Measurements from ENCODE around the gene ATP8B4.

GRCh38 chr15:50046159-50046558 lies 72.9 kb downstream of the ATP8B4 start:
- TF ChIP-seq CTCF (IDR thresholded peaks at IDR 0.05; ENCODE audit: low read depth, low read length) (no peak), MAX (IDR thresholded peaks at IDR 0.05; ENCODE audit: low read depth, low read length) (no peak), POLR2A (IDR thresholded peaks at IDR 0.05; ENCODE audit: extremely low read depth, insufficient read length) (no peak)

Data from NB4 (cell line).